ENCODE measurements around the gene MICU1.

Gene MICU1

GRCh38 chr10:72524489-72524888 is 101.4 kb downstream of the MICU1 start:
- Histone ChIP-seq H3K36me3 (replicated peaks) (no peaks in the 10 kb centered on the region), H3K4me1 (no peaks in the 10 kb centered on the region), H3K27me3 (ENCODE audit: low read depth) (no peaks in the 10 kb centered on the region; the same call in 1 of the 2 replicates), H3K9me3 (no peaks in the 10 kb centered on the region), H3K4me3 (no peak overlapping the region)
- in situ Hi-C loops (cut with MboI; ENCODE audit: low sequenced_read_pairs) = no loop called here
- no peak for DNase-seq (ENCODE audit: low spot score in 2 of 2)

DNA sequence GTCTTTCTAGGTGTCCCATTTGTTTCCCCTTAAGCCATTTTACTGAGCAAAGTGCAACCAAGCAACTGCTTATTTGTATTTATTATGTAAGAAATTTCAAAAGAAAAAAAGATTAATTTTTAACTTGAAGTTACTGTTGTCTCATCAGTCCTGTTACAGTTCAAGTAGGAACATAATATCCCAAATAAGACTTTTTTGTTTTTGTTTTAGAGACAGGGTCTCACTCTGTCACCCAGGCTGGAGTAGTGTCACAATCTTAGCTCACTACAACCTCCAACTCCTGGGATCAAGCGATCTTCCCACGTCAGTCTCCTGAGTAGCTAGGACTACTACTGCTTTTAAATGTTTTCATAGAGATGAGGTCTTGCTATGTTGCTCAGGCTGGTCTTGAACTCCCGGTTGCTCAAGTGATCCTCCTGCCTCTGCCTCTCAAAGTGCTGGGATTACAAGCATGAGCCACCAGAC is 101.9 kb downstream of the MICU1 start:
- no peaks in the 10 kb centered on the region for H3K9me3 ChIP-seq
- H3K27me3 ChIP-seq (ENCODE audit: low read depth) = no peaks in the 10 kb centered on the region; the same call in 1 of the 2 replicates
- DNase-seq (ENCODE audit: low spot score in 2 of 2) = no peak
- no peaks in the 10 kb centered on the region for H3K36me3 ChIP-seq (replicated peaks)
- no peaks in the 10 kb centered on the region for H3K4me1 ChIP-seq
- in situ Hi-C loops (cut with MboI; ENCODE audit: low sequenced_read_pairs) = no loop called here
- H3K4me3 ChIP-seq = no peak overlapping the region

DNA sequence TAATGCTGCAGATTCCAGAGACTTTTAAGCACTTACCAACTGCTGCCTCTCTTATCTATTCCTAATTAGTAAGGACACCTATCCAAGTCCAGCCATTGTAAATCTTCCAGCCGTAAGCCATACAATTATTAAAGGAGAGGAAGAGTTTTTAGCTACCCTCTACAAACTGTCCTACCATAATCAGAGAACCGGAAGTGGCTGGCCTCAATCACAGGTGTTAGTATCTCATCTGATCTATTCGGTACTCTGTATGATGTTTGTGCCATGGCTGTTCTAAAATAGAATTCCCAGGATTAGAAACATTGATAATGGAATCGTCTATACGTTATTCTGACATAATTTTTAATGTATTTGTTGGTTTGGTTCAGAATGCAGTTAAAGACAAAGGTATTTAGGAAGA is 102.8 kb downstream of the MICU1 start:
- in situ Hi-C loops (cut with MboI; ENCODE audit: low sequenced_read_pairs) = no loop called here
- Histone ChIP-seq H3K4me1 (no peaks in the 10 kb centered on the region), H3K4me3 (no peak overlapping the region)

DNA sequence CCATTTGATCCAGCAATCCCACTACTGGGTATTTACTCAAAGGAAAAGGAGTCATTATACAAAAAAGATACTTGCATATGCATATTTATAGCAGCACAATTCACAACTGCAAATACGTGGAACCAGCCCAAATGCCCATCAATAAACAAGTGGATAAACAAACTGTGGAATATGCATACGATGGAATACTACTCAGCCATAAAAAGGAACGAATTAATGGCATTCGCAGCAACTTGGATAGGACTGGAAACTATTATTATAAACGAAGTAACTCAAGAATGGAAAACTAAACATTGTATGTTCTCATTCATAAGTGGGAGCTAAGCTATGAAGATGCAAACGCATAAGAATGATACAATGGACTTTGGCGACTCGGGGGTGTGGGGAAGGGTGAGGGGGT is 108.6 kb downstream of the MICU1 start:
- Histone ChIP-seq H3K9me3 (no peaks in the 10 kb centered on the region), H3K4me1 (no peaks in the 10 kb centered on the region), H3K36me3 (replicated peaks) (no peaks in the 10 kb centered on the region), H3K27me3 (ENCODE audit: low read depth) (no peaks in the 10 kb centered on the region), H3K4me3 (no peak overlapping the region)
- DNase-seq (ENCODE audit: low spot score in 2 of 2) = no peak
- in situ Hi-C loops (cut with MboI; ENCODE audit: low sequenced_read_pairs) = no loop called here

More for the DNA sequence above, 102.8 kb downstream of the MICU1 start:
- no peaks in the 10 kb centered on the region; the same call in 1 of the 2 replicates for H3K27me3 ChIP-seq (ENCODE audit: low read depth)
- no peaks in the 10 kb centered on the region for H3K9me3 ChIP-seq
- DNase-seq (ENCODE audit: low spot score in 2 of 2) = no peak
- no peaks in the 10 kb centered on the region for H3K36me3 ChIP-seq (replicated peaks)

DNA sequence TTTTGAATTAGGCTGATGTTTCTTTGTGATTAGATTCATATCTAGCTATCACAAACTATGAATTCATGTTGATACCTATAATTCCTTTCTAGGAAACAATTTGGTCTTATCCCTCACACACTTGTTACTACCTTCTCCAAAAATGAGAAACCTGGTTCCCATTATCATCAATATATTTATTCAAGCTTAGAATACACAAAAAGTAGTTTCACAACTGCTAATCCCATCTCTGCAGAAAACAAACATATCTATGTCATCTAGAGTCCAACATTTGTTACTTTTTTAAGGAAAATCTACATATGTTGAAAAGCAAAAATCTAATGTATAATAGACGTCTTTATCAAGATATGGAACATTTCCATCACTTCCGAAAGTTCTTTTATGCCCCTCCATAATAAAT is 110.4 kb downstream of the MICU1 start:
- Histone ChIP-seq H3K36me3 (replicated peaks) (no peaks in the 10 kb centered on the region), H3K9me3 (no peaks in the 10 kb centered on the region), H3K4me3 (no peak overlapping the region), H3K27me3 (ENCODE audit: low read depth) (no peaks in the 10 kb centered on the region), H3K4me1 (no peaks in the 10 kb centered on the region)
- in situ Hi-C loops (cut with MboI; ENCODE audit: low sequenced_read_pairs) = no loop called here
- no peak for DNase-seq (ENCODE audit: low spot score in 2 of 2)

DNA sequence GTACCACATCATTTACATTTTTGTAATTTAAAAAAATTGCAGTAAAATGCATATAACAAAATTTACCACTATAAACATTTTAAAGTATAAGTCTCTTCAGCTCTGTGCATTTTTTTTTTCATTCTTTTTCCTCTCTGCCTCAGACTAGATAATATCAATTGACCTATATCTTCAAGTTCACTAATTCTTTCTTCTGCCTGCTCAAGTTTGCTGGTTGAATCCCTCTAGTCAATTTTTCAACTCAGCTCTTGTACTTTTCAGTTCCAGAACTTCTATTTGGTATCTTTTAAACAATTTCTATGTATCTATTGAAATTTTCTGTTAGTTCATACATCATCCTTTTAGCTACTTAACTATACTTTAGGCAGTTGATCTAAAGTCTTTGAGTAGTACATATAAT is 112.0 kb downstream of the MICU1 start:
- H3K9me3 ChIP-seq = no peaks in the 10 kb centered on the region
- no peaks in the 10 kb centered on the region for H3K36me3 ChIP-seq (replicated peaks)
- in situ Hi-C loops (cut with MboI; ENCODE audit: low sequenced_read_pairs) = no loop called here
- H3K27me3 ChIP-seq (ENCODE audit: low read depth) = no peaks in the 10 kb centered on the region
- DNase-seq (ENCODE audit: low spot score in 2 of 2) = no peak
- H3K4me1 ChIP-seq = no peaks in the 10 kb centered on the region
- H3K4me3 ChIP-seq = no peak overlapping the region

DNA sequence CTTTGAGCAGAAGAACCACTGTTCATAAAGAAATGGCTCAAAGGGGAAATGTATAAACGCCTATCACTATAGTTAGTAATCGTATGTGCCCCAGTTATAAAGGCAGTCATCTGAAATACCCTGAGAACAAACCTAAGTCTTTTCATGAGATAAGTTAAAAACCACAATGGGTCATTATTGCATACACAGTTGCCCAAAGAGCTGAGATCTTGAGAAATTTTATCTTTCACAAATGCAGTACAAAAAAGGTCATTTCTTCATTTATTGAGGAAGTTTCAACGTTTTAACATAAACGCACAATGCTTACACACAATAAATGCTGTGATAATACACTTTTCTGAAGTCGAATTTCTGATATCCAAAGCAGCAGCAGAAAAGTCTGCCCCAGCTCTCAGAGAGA is 114.4 kb downstream of the MICU1 start:
- no peaks in the 10 kb centered on the region for H3K36me3 ChIP-seq (replicated peaks)

GRCh38 chr10:72509941-72510340 is 115.9 kb downstream of the MICU1 start:
- Histone ChIP-seq H3K27me3 (ENCODE audit: low read depth) (no peaks in the 10 kb centered on the region), H3K36me3 (replicated peaks) (no peaks in the 10 kb centered on the region), H3K9me3 (no peaks in the 10 kb centered on the region), H3K4me1 (no peaks in the 10 kb centered on the region), H3K4me3 (no peak overlapping the region)
- in situ Hi-C loops (cut with MboI; ENCODE audit: low sequenced_read_pairs) = no loop called here
- DNase-seq (ENCODE audit: low spot score in 2 of 2) = no peak

More for the DNA sequence above, 114.4 kb downstream of the MICU1 start:
- no peak for DNase-seq (ENCODE audit: low spot score in 2 of 2)
- no peak overlapping the region for H3K4me3 ChIP-seq
- H3K9me3 ChIP-seq = no peaks in the 10 kb centered on the region
- in situ Hi-C loops (cut with MboI; ENCODE audit: low sequenced_read_pairs) = no loop called here
- no peaks in the 10 kb centered on the region for H3K27me3 ChIP-seq (ENCODE audit: low read depth)
- H3K4me1 ChIP-seq = no peaks in the 10 kb centered on the region

- DNase-seq (ENCODE audit: low spot score in 2 of 2) = no peak
Observed at GRCh38 chr10:72509206-72509799, 116.6 kb downstream of the MICU1 start.

DNA sequence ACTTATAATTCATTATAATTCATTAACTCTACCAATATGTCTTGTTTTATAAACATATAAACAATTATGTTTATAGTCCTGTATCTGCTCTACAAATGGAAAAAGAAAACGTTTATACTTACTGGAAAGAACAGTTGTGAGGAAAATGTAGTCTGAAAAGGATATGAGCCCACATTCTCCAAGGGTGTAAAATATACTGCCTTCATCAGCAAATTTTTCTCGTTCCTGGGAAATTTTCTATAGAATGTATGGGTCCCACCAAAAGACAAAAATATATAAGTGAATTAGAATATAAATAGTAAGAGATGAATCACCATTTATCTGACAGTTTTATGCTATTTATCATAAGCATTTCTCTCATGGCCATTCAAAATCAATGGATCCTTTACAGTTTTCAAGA is 117.8 kb downstream of the MICU1 start:
- Histone ChIP-seq H3K9me3 (no peaks in the 10 kb centered on the region; the same call in 1 of the 2 replicates), H3K4me3 (no peak overlapping the region), H3K36me3 (replicated peaks) (no peaks in the 10 kb centered on the region), H3K4me1 (no peaks in the 10 kb centered on the region), H3K27me3 (ENCODE audit: low read depth) (no peaks in the 10 kb centered on the region)
- no peak for DNase-seq (ENCODE audit: low spot score in 2 of 2)
- in situ Hi-C loops (cut with MboI; ENCODE audit: low sequenced_read_pairs) = no loop called here

More at GRCh38 chr10:72509206-72509799, 116.6 kb downstream of the MICU1 start:
- Histone ChIP-seq H3K36me3 (replicated peaks) (no peaks in the 10 kb centered on the region), H3K9me3 (no peaks in the 10 kb centered on the region; the same call in 1 of the 2 replicates), H3K27me3 (ENCODE audit: low read depth) (no peaks in the 10 kb centered on the region), H3K4me1 (no peaks in the 10 kb centered on the region), H3K4me3 (no peak overlapping the region)
- in situ Hi-C loops (cut with MboI; ENCODE audit: low sequenced_read_pairs) = no loop called here

DNA sequence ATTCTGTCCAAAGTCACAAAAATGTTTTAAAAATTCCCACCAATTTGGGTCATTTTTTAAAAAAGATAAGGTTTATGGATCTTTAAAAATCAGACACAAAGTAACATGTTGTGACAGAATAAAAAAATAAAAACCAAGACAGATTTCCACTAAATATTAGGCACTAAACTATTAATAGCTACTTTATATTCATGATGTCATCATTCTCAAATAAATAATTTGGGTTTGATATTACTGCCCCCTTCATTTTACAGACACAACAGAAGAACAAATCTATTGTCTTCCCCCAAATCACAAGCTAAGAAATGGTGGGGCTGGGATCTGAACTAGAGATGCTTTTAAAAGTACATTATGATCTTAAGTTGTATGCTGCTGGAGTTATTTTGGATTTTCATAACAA is 119.4 kb downstream of the MICU1 start:
- H3K4me3 ChIP-seq = no peak overlapping the region
- DNase-seq (ENCODE audit: low spot score in 2 of 2) = no peak
- in situ Hi-C loops (cut with MboI; ENCODE audit: low sequenced_read_pairs) = no loop called here
- no peaks in the 10 kb centered on the region; the same call in 1 of the 2 replicates for H3K9me3 ChIP-seq
- no peaks in the 10 kb centered on the region for H3K36me3 ChIP-seq (replicated peaks)
- H3K4me1 ChIP-seq = no peaks in the 10 kb centered on the region
- H3K27me3 ChIP-seq (ENCODE audit: low read depth) = no peaks in the 10 kb centered on the region

DNA sequence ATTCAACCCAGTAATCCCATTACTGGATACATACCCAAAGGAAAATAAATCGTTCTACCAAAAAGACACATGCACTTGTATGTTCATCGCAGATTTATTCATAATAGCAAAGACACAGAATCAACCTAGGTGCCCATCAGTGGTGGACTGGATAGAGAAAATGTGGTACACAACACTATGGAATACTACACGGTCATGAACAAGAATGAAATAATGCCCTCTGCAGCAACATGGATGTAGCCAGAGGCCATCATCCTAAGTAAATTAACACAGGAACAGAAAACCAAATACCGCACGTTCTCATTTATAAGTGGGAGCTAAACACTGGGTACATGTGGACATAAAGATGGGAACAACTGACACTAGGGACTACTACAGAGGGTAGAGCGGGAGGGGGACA is 120.4 kb downstream of the MICU1 start:
- Histone ChIP-seq H3K4me3 (no peak overlapping the region), H3K9me3 (no peaks in the 10 kb centered on the region; the same call in 1 of the 2 replicates), H3K27me3 (ENCODE audit: low read depth) (no peaks in the 10 kb centered on the region), H3K4me1 (no peaks in the 10 kb centered on the region), H3K36me3 (replicated peaks) (no peaks in the 10 kb centered on the region)
- DNase-seq (ENCODE audit: low spot score in 2 of 2) = no peak
- in situ Hi-C loops (cut with MboI; ENCODE audit: low sequenced_read_pairs) = no loop called here

DNA sequence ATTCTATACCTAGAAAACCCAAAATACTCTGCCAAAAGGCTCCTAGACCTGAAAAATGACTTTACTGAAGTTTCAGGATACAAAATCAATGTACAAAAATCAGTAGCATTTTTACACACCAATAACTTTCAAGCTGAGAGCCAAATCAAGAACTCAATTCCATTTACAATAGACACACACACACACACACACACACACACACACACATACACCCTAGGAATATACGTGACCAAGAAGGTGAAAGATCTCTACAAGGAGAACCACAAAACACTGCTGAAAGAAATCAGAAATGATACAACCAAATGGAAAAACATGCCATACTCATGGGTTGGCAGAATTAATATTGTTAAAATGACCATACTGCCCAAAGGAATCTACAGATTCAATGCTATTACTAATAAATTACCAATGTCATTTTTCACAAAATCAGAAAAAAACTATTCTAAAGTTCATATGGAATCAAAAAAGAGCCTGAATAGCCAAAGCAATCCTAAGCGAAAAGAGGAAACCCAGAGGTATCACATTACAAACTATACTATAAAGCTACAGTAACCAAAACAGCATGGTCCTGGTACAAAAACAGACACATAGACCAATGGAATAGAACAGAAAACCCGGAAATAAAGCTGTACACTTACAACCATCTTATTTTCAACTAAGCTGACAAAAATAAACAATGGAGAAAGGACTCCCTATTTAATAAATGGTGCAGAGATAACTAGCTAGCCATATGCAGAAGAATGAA is 122.0 kb downstream of the MICU1 start:
- no peaks in the 10 kb centered on the region for H3K36me3 ChIP-seq (replicated peaks)
- H3K4me3 ChIP-seq = no peak overlapping the region
- H3K4me1 ChIP-seq = no peaks in the 10 kb centered on the region
- H3K27me3 ChIP-seq (ENCODE audit: low read depth) = no peaks in the 10 kb centered on the region
- DNase-seq (ENCODE audit: low spot score in 2 of 2) = no peak
- H3K9me3 ChIP-seq = no peaks in the 10 kb centered on the region; the same call in 1 of the 2 replicates
- in situ Hi-C loops (cut with MboI; ENCODE audit: low sequenced_read_pairs) = no loop called here

DNA sequence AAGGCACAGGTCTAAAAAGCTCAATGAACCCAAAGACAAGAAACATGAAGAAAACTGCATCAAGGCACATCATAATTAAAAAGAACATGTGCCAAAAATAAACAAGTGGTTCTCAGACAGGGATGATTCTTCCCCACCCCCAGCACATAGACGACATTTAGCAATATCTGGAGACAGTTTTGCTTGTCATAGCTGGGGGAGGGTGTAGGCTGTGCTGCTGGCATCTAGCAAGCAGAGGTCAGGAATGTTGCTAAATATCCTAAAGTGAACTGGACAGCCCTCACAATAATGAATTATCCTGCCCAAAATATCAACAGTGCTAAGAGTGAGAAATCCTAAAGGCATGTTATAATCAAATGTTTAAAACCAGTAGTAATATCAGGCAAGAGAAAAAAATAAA is 122.6 kb downstream of the MICU1 start:
- no peaks in the 10 kb centered on the region for H3K36me3 ChIP-seq (replicated peaks)
- H3K4me3 ChIP-seq = no peak overlapping the region
- in situ Hi-C loops (cut with MboI; ENCODE audit: low sequenced_read_pairs) = no loop called here
- no peaks in the 10 kb centered on the region for H3K4me1 ChIP-seq
- no peaks in the 10 kb centered on the region for H3K27me3 ChIP-seq (ENCODE audit: low read depth)
- DNase-seq (ENCODE audit: low spot score in 2 of 2) = no peak
- H3K9me3 ChIP-seq = no peaks in the 10 kb centered on the region; the same call in 1 of the 2 replicates

Measured in HAP-1 (cell line).